IgD-negative memory B cell (primary cell): ENCODE measurements around the gene GCC1. TPM values are rescaled to one million over a fixed set of nuclear protein-coding genes. Genes with fewer than 3 reads are reported as not detected.

Source experiments
- H3K27ac Mint-ChIP-seq, 3 donors: one replicate each; pipeline ENCODE4 v1.8.0; 2020 to 2022; ENCODE audit warnings: mild to moderate bottlenecking in 3 of 3, mixed read lengths in 3 of 3, moderate library complexity in 1 of 3
- H3K27me3 Mint-ChIP-seq: one replicate; pipeline ENCODE4 v1.8.0; 2021; ENCODE audit warnings: mixed read lengths
- H3K36me3 Mint-ChIP-seq: one replicate; pipeline ENCODE4 v1.8.0; 2020; ENCODE audit warnings: mild to moderate bottlenecking, mixed read lengths
- H3K4me1 Mint-ChIP-seq, 3 donors: one replicate each; pipeline ENCODE4 v1.8.0; 2020 to 2022; ENCODE audit warnings: mixed read lengths in 3 of 3, mild to moderate bottlenecking in 1 of 3
- H3K4me3 Mint-ChIP-seq, 4 donors: one replicate each; pipeline ENCODE4 v1.8.0; 2020 to 2022; ENCODE audit warnings: mild to moderate bottlenecking in 4 of 4, mixed read lengths in 4 of 4, moderate library complexity in 3 of 4
- H3K9me3 Mint-ChIP-seq, 3 donors: one replicate each; pipeline ENCODE4 v1.8.0; 2020 to 2021; ENCODE audit warnings: mixed read lengths in 3 of 3, mild to moderate bottlenecking in 1 of 3
- polyA plus RNA-seq: library from polyadenylated mRNA; unstranded; fragments of 300-500 nt; fragmentation: Illumina TruSeq; gene quantifications from one replicate; pipeline ENCODE4 v1.2.3, GENCODE V29; 2021

The GCC1 gene
- polyA plus RNA-seq, 1 donor from 2014 or later: 28.8 TPM

GRCh38 chr7:127536741-127537140, 48.7 kb downstream of the GCC1 start:
- peaks cover 14% of the 10 kb centered on the region for H3K27me3 Mint-ChIP-seq
- no peak overlapping the region for H3K27ac Mint-ChIP-seq
- H3K4me3 Mint-ChIP-seq: no peak overlapping the region

DNA sequence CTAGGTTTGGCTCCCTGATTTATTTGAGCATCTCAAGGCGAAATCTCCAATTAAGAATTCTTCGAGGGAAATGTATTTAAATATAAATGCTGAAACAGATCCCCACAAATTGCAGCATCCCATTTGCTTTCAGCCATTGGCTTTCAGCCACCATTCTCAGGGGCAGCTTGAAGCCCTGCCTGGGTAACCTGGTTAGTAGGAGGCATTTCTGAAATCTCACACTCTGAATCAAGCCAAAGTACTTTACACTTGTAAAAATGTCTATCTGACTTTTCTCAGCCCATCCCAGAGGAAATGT, 49.1 kb downstream of the GCC1 start:
- H3K27me3 Mint-ChIP-seq: peaks cover 11% of the 10 kb centered on the region
- H3K27ac Mint-ChIP-seq: no peak overlapping the region
- H3K4me1 Mint-ChIP-seq: peaks cover 0 to 2% (median 1%) of the 10 kb centered on the region in 3 donors
- no peaks in the 10 kb centered on the region for H3K36me3 Mint-ChIP-seq
- no peak overlapping the region for H3K4me3 Mint-ChIP-seq
- peaks cover 0 to 5% (median 0%) of the 10 kb centered on the region in 3 donors for H3K9me3 Mint-ChIP-seq

More at GRCh38 chr7:127536741-127537140, 48.7 kb downstream of the GCC1 start:
- peaks cover 0 to 1% (median 1%) of the 10 kb centered on the region in 3 donors for H3K4me1 Mint-ChIP-seq
- no peaks in the 10 kb centered on the region for H3K36me3 Mint-ChIP-seq
- H3K9me3 Mint-ChIP-seq: peaks cover 0 to 5% (median 0%) of the 10 kb centered on the region in 3 donors

GRCh38 chr7:127535546-127536393, 49.6 kb downstream of the GCC1 start:
- Mint-ChIP-seq H3K36me3 (no peaks in the 10 kb centered on the region), H3K9me3 (peaks cover 0 to 5% (median 0%) of the 10 kb centered on the region in 3 donors), H3K27ac (no peak overlapping the region)

GRCh38 chr7:127534636-127535035, 50.8 kb downstream of the GCC1 start:
- peaks cover 12% of the 10 kb centered on the region for H3K27me3 Mint-ChIP-seq
- H3K4me1 Mint-ChIP-seq: peaks cover 0 to 2% (median 1%) of the 10 kb centered on the region in 3 donors
- no peak overlapping the region for H3K4me3 Mint-ChIP-seq
- no peaks in the 10 kb centered on the region for H3K36me3 Mint-ChIP-seq
- no peak overlapping the region for H3K27ac Mint-ChIP-seq
- peaks cover 0 to 6% (median 4%) of the 10 kb centered on the region in 3 donors for H3K9me3 Mint-ChIP-seq

More at GRCh38 chr7:127535546-127536393, 49.6 kb downstream of the GCC1 start:
- Mint-ChIP-seq H3K27me3 (peaks cover 11% of the 10 kb centered on the region), H3K4me3 (no peak overlapping the region), H3K4me1 (peaks cover 0 to 2% (median 1%) of the 10 kb centered on the region in 3 donors)

DNA sequence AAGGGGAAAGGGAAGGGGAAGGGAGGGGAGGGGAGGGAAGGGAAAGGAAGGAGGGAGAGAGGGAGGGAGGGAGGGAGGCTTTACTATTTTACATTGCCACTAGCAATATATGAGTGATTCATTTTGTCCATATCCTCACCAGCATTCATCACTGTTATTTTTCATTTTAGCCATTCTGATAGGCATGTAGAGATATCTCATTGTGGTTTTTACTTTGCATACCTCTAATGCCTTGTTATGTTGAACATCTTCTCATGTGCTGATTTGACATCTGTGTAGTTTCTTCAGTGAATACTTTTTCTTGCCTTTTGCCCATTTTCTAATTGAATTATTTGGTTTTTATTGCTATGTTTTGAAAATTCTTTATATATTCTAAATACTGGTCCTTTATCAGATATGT, 52.7 kb downstream of the GCC1 start:
- H3K9me3 Mint-ChIP-seq: peaks cover 3 to 8% (median 4%) of the 10 kb centered on the region in 3 donors
- H3K36me3 Mint-ChIP-seq: no peaks in the 10 kb centered on the region
- no peak overlapping the region for H3K27ac Mint-ChIP-seq
- peaks cover 3 to 5% (median 3%) of the 10 kb centered on the region in 3 donors for H3K4me1 Mint-ChIP-seq
- peaks cover 8% of the 10 kb centered on the region for H3K27me3 Mint-ChIP-seq
- no peak overlapping the region for H3K4me3 Mint-ChIP-seq

GRCh38 chr7:127532151-127532550, 53.2 kb downstream of the GCC1 start:
- peaks cover 3 to 8% (median 4%) of the 10 kb centered on the region in 3 donors for H3K9me3 Mint-ChIP-seq
- H3K4me1 Mint-ChIP-seq: peaks cover 3 to 5% (median 3%) of the 10 kb centered on the region in 3 donors
- no peaks in the 10 kb centered on the region for H3K36me3 Mint-ChIP-seq
- no peak overlapping the region for H3K27ac Mint-ChIP-seq
- H3K27me3 Mint-ChIP-seq: peaks cover 9% of the 10 kb centered on the region
- no peak overlapping the region for H3K4me3 Mint-ChIP-seq

Other genes starting within 250 kb of the GCC1 start
- 51.9 TPM for gene ZNF800, start 192.9 kb downstream of the GCC1 start, polyA plus RNA-seq
- 137 TPM for gene ARF5, start 2.8 kb upstream of the GCC1 start, polyA plus RNA-seq
- gene FSCN3, start 8.1 kb upstream of the GCC1 start, polyA plus RNA-seq: 1.1 TPM
- gene PAX4, start 32.5 kb upstream of the GCC1 start, polyA plus RNA-seq: not detected
- 138 TPM for gene SND1, start 66.6 kb upstream of the GCC1 start, polyA plus RNA-seq